IMR-90 (cell line): ENCODE measurements around the gene CDON. TPM values are rescaled to one million over a fixed set of nuclear protein-coding genes. Genes with fewer than 3 reads are reported as not detected.
A peak's percentile ranks its signal among the peaks of the same experiment; 100 is the strongest.

ENCODE experiments used
- ATAC-seq: fragments of 200-7000 bp; cut with Tn5 transposase; 2 replicates; pipeline ENCODE4 v1.9.1; 2020; ENCODE audit warnings: low read depth, mild to moderate bottlenecking, moderate library complexity
- BruUV-seq: library from RNA; stranded (reverse); fragments of 400-500 nt; replicated peaks from 2 replicates; lab custom pipeline; 2021; lab: Mats Ljungman, UMichigan
- CTCF ChIA-PET: fragments of 300-600 bp; formaldehyde crosslinking; extraction: SDS; loops from one replicate; lab custom pipeline; 2021; ENCODE audit warnings: antibody characterized with exemption; lab: Yijun Ruan, JAX
- POLR2A ChIA-PET: fragments of 300-600 bp; sonication (Branson Sonifier 250); formaldehyde crosslinking; loops from one replicate; lab custom pipeline; 2022; ENCODE audit warnings: antibody characterized with exemption; ENCODE audit not compliant: unreplicated experiment; lab: Charles Lee
- DNase-seq: peaks from one replicate; pipeline ENCODE4 v3.0.0; 2013
- H2AFZ ChIP-seq: replicated peaks from 2 replicates; pipeline ENCODE3; 2013; ENCODE audit warnings: low read length, mild to moderate bottlenecking; ENCODE audit not compliant: poor library complexity
- H2AK5ac ChIP-seq: 2 replicates; pipeline ENCODE4 v1.6.1; 2013; ENCODE audit warnings: low read depth, low read length, inconsistent platforms
- H2AK9ac ChIP-seq: replicated peaks from 2 replicates; pipeline ENCODE3; 2013; ENCODE audit warnings: mild to moderate bottlenecking, low read depth, low read length, moderate library complexity; ENCODE audit not compliant: poor library complexity
- H2BK120ac ChIP-seq: 2 replicates; pipeline ENCODE4 v1.6.1; 2013; ENCODE audit warnings: low read depth, low read length, inconsistent platforms
- H2BK15ac ChIP-seq: 3 replicates; pipeline ENCODE4 v1.6.1; 2013; ENCODE audit warnings: low read depth, low read length, inconsistent platforms
- H2BK20ac ChIP-seq: 2 replicates; pipeline ENCODE4 v1.6.1; 2013; ENCODE audit warnings: low read depth, mild to moderate bottlenecking, inconsistent platforms, low read length, moderate library complexity
- H2BK5ac ChIP-seq: 2 replicates; pipeline ENCODE4 v1.6.1; 2013; ENCODE audit warnings: mild to moderate bottlenecking, low read depth, low read length, inconsistent platforms; ENCODE audit not compliant: poor library complexity, severe bottlenecking
- H3K14ac ChIP-seq: replicated peaks from 2 replicates; pipeline ENCODE4 v1.6.1; 2013; ENCODE audit warnings: low read depth, low read length, inconsistent platforms
- H3K18ac ChIP-seq: 2 replicates; pipeline ENCODE4 v1.6.1; 2013; ENCODE audit warnings: low read depth, low read length, control low read depth
- H3K23ac ChIP-seq: 2 replicates; pipeline ENCODE4 v1.6.1; 2013; ENCODE audit warnings: low read depth, low read length, inconsistent platforms
- H3K27ac ChIP-seq: 2 replicates; pipeline ENCODE4 v1.5.1; 2013; ENCODE audit warnings: mild to moderate bottlenecking, control low read depth, low read length; ENCODE audit not compliant: insufficient read depth
- H3K27me3 ChIP-seq: 2 replicates; pipeline ENCODE4 v1.6.1; 2013; ENCODE audit warnings: low read length; ENCODE audit not compliant: control insufficient read depth, insufficient read depth
- H3K36me3 ChIP-seq: 2 replicates; pipeline ENCODE4 v1.6.1; 2013; ENCODE audit warnings: low read length, mixed read lengths; ENCODE audit not compliant: control insufficient read depth, insufficient read depth
- H3K4ac ChIP-seq: 2 replicates; pipeline ENCODE4 v1.6.1; 2013; ENCODE audit warnings: low read depth, low read length, inconsistent platforms
- H3K4me1 ChIP-seq: 2 replicates; pipeline ENCODE4 v1.6.1; 2013; ENCODE audit warnings: low read length, mixed read lengths; ENCODE audit not compliant: control insufficient read depth, insufficient read depth
- H3K4me2 ChIP-seq: 2 replicates; pipeline ENCODE4 v1.6.1; 2013; ENCODE audit warnings: low read depth, mild to moderate bottlenecking, control low read depth, low read length, moderate library complexity
- H3K4me3 ChIP-seq: 2 replicates; pipeline ENCODE4 v1.5.1; 2013; ENCODE audit warnings: low read depth, mild to moderate bottlenecking, control low read depth, low read length, moderate library complexity; ENCODE audit not compliant: insufficient read depth
- H3K56ac ChIP-seq: 2 replicates; pipeline ENCODE4 v1.6.1; 2013; ENCODE audit warnings: low read length, inconsistent platforms; ENCODE audit not compliant: insufficient read depth; ENCODE audit errors: extremely low read depth
- H3K79me1 ChIP-seq, 2 experiments: 2 replicates each; pipeline ENCODE4 v1.6.1; 2013; ENCODE audit warnings: low read length in 2 of 2, inconsistent platforms in 1 of 2, low read depth in 1 of 2
- H3K9ac ChIP-seq: 2 replicates; pipeline ENCODE4 v1.6.1; 2013; ENCODE audit warnings: low read depth, low read length, control low read depth
- H3K9me1 ChIP-seq: 2 replicates; pipeline ENCODE4 v1.6.1; 2013; ENCODE audit warnings: low read length, inconsistent platforms; ENCODE audit not compliant: insufficient read depth
- H3K9me3 ChIP-seq: 2 replicates; pipeline ENCODE4 v1.6.1; 2013; ENCODE audit warnings: low read length; ENCODE audit not compliant: control insufficient read depth, insufficient read depth
- H4K20me1 ChIP-seq: 2 replicates; pipeline ENCODE4 v1.6.1; 2013; ENCODE audit warnings: low read length, inconsistent platforms; ENCODE audit not compliant: insufficient read depth
- H4K5ac ChIP-seq: 2 replicates; pipeline ENCODE4 v1.6.1; 2013; ENCODE audit warnings: mild to moderate bottlenecking, low read depth, low read length, control low read depth
- H4K8ac ChIP-seq, 2 experiments: 2 replicates each; pipeline ENCODE4 v1.6.1; 2013; ENCODE audit warnings: low read depth in 2 of 2, low read length in 2 of 2, control low read depth in 1 of 2, inconsistent platforms in 1 of 2
- H4K91ac ChIP-seq: 2 replicates; pipeline ENCODE4 v1.6.1; 2013; ENCODE audit warnings: low read depth, low read length, inconsistent platforms; ENCODE audit not compliant: insufficient read depth
- CHD1 ChIP-seq: IDR thresholded peaks from 2 replicates; pipeline ENCODE4 v1.6.1; 2012; ENCODE audit warnings: low read depth, low read length, improper control_type of control experiment
- MAZ ChIP-seq: IDR thresholded peaks from 2 replicates; pipeline ENCODE4 v1.6.1; 2012; ENCODE audit warnings: low read depth, mild to moderate bottlenecking, low read length, improper control_type of control experiment, moderate library complexity, borderline replicate concordance
- MXI1 ChIP-seq: IDR thresholded peaks from 2 replicates; pipeline ENCODE4 v1.6.1; 2012; ENCODE audit warnings: low read depth, mild to moderate bottlenecking, low read length, moderate library complexity, borderline replicate concordance
- RAD21 ChIP-seq: IDR thresholded peaks from 2 replicates; pipeline ENCODE4 v1.6.1; 2012; ENCODE audit warnings: low read length, improper control_type of control experiment
- RCOR1 ChIP-seq: IDR thresholded peaks from 2 replicates; pipeline ENCODE4 v1.6.1; 2012; ENCODE audit warnings: mild to moderate bottlenecking, low read length, improper control_type of control experiment; ENCODE audit not compliant: insufficient replicate concordance
- RFX5 ChIP-seq: IDR thresholded peaks from 2 replicates; pipeline ENCODE4 v1.8.0; 2012; ENCODE audit warnings: low read depth, mild to moderate bottlenecking, low read length, moderate library complexity
- SMC3 ChIP-seq: fragments of 150-350 bp; IDR thresholded peaks from 2 replicates; pipeline ENCODE4 v1.6.1; 2016; ENCODE audit warnings: low read depth, mild to moderate bottlenecking, antibody characterized with exemption, low read length, moderate library complexity
- WGBS, 2 experiments: methylation state at CpG; one replicate each; pipeline versions ENCODE4 v1.1.5 to v1.1.7; 2013; ENCODE audit warnings: missing lambda C conversion rate in 2 of 2; ENCODE audit not compliant: insufficient read length in 1 of 2; ENCODE audit errors: extremely low coverage in 2 of 2; 5-methylcytosine and 5-hydroxymethylcytosine counted together
- dilution Hi-C: fragments of 300-500 bp; cut with HindIII; formaldehyde crosslinking; loops from one replicate; pipeline ENCODE4 v1.14.3; 2018; ENCODE audit warnings: low sequenced_read_pairs; ENCODE audit not compliant: unreplicated experiment
- in situ Hi-C: fragments of 300-500 bp; cut with MboI; formaldehyde crosslinking; loops from 3 replicates; pipeline ENCODE4 v1.14.3; 2019; ENCODE audit warnings: low sequenced_read_pairs, inconsistent platforms, mixed read lengths
- intact Hi-C: fragments of 100-400 bp; cut with micrococcal nuclease; formaldehyde crosslinking; loops from 2 replicates; pipeline ENCODE4 v1.10.0; 2022
- polyA plus RNA-seq, 3 experiments: library from polyadenylated mRNA; depleted of rRNA; stranded (reverse); fragments of >200 nt; gene quantifications; 2 replicates each; pipeline ENCODE4 v1.2.3, GENCODE V29; 2012; ENCODE audit warnings: low replicate concordance in 1 of 3
- total RNA-seq: library from RNA; depleted of rRNA; stranded (reverse); fragments of >200 nt; gene quantifications from 2 replicates; pipeline ENCODE4 v1.2.3, GENCODE V29; 2012
- TF ChIP-seq, protein P1 (sequence below): fragments of 150-350 bp; IDR thresholded peaks from 2 replicates; pipeline ENCODE4 v1.6.1; 2017; ENCODE audit warnings: mild to moderate bottlenecking, antibody characterized with exemption, low read length, low read depth
- TF ChIP-seq, protein P2 (sequence below): conservative IDR thresholded peaks from 2 replicates; pipeline ENCODE4 v1.5.1; 2012; ENCODE audit warnings: mild to moderate bottlenecking, low read depth, low read length, improper control_type of control experiment

Gene CDON
- total and polyA plus RNA-seq, 2 of the 4 experiments (the other 2 are of a cell fraction), result 1.2 to 3.8 TPM

DNA sequence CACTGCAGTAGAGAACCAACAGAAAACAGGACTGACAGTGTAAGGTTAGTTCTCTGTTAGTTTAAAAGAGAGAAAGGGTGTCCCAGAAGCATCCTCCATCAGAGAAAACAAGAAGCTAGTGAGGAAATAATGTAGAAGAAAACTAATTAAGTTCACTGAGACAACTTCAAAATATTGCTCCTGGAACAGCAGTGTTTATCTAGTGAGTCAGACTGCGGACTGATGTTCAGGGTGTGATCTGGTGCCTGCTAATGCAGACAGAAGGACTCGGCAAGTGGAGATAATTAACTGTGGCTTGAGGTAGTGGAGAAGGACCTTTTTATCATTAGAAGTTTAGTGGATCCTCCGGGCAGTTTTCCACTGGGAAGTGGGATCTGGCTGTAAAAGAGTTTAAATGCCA is 55.4 kb downstream of the CDON start:
- Histone ChIP-seq H2BK20ac (no peak overlapping the region), H4K91ac (no peak overlapping the region), H2AFZ (no peak overlapping the region), H2BK120ac (no peak overlapping the region), H2AK9ac (no peak overlapping the region), H2AK5ac (no peak overlapping the region), H3K56ac (no peak overlapping the region), H3K4ac (no peak overlapping the region), H3K27me3 (peaks cover 5% of the 10 kb centered on the region), H3K9ac (no peak overlapping the region), H4K20me1 (no peaks in the 10 kb centered on the region), H3K27ac (no peak overlapping the region), H3K18ac (no peak overlapping the region), H3K4me1 (no peaks in the 10 kb centered on the region), H2BK5ac (no peak overlapping the region), H3K4me3 (no peak overlapping the region), H2BK15ac (no peak overlapping the region), H4K8ac (no peak overlapping the region), H3K36me3 (no peaks in the 10 kb centered on the region), H4K5ac (no peak overlapping the region), H3K9me3 (no peaks in the 10 kb centered on the region), H3K9me1 (no peaks in the 10 kb centered on the region), H3K14ac (no peak overlapping the region), H3K79me1 (no peaks in the 10 kb centered on the region), H3K4me2 (no peak overlapping the region), H3K23ac (no peak overlapping the region)
- ChIA-PET POLR2A (no interaction called here), CTCF (no interaction called here)
- peak; percentile 35 for DNase-seq
- ATAC-seq, result peak; percentile 67
- no CpG with 5 or more reads among the region's 3 CpGs for WGBS, 2 experiments
- intact Hi-C loops (no loop called here), dilution Hi-C loops (no loop called here), in situ Hi-C loops (no loop called here)
- TF ChIP-seq SMC3 (no peak), RCOR1 (no peak), MXI1 (no peak), RFX5 (no peak), RAD21 (no peak), MAZ (no peak), CHD1 (no peak)
- TF ChIP-seq, protein P1, sequence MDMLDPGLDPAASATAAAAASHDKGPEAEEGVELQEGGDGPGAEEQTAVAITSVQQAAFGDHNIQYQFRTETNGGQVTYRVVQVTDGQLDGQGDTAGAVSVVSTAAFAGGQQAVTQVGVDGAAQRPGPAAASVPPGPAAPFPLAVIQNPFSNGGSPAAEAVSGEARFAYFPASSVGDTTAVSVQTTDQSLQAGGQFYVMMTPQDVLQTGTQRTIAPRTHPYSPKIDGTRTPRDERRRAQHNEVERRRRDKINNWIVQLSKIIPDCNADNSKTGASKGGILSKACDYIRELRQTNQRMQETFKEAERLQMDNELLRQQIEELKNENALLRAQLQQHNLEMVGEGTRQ, result no peak
- TF ChIP-seq, protein P2, sequence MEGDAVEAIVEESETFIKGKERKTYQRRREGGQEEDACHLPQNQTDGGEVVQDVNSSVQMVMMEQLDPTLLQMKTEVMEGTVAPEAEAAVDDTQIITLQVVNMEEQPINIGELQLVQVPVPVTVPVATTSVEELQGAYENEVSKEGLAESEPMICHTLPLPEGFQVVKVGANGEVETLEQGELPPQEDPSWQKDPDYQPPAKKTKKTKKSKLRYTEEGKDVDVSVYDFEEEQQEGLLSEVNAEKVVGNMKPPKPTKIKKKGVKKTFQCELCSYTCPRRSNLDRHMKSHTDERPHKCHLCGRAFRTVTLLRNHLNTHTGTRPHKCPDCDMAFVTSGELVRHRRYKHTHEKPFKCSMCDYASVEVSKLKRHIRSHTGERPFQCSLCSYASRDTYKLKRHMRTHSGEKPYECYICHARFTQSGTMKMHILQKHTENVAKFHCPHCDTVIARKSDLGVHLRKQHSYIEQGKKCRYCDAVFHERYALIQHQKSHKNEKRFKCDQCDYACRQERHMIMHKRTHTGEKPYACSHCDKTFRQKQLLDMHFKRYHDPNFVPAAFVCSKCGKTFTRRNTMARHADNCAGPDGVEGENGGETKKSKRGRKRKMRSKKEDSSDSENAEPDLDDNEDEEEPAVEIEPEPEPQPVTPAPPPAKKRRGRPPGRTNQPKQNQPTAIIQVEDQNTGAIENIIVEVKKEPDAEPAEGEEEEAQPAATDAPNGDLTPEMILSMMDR, result no peak
- BruUV-seq, result no TSS peak
